ENCODE measurements around the gene SLC30A4. TPM values are rescaled to one million over a fixed set of nuclear protein-coding genes. Genes with fewer than 3 reads are reported as not detected.

Gene SLC30A4
- total RNA-seq, 1 donor from 2014 or later, result 4.2 TPM

GRCh38 chr15:45439521-45440260 is 82.9 kb downstream of the SLC30A4 start:
- Histone ChIP-seq H3K27me3 (ENCODE audit: control insufficient read depth, insufficient read depth, low read length) (no peaks in the 10 kb centered on the region), H3K4me3 (ENCODE audit: low read depth, low read length) (no peak overlapping the region), H3K36me3 (ENCODE audit: control insufficient read depth, insufficient read depth, low read length) (no peaks in the 10 kb centered on the region)
- TF ChIP-seq CTCF (IDR thresholded peaks at IDR 0.05; ENCODE audit: insufficient read depth, low read length, poor library complexity, severe bottlenecking), result no peak
- DNase-seq (ENCODE audit: low read depth), result no peak

- no peak for TF ChIP-seq CTCF (IDR thresholded peaks at IDR 0.05; ENCODE audit: insufficient read depth, low read length, poor library complexity, severe bottlenecking)
- no peaks in the 10 kb centered on the region for H3K36me3 ChIP-seq (ENCODE audit: control insufficient read depth, insufficient read depth, low read length)
These were observed 87.2 kb downstream of the SLC30A4 start for GRCh38 chr15:45435124-45435903.

GRCh38 chr15:45434078-45434567 is 88.4 kb downstream of the SLC30A4 start:
- TF ChIP-seq CTCF (IDR thresholded peaks at IDR 0.05; ENCODE audit: insufficient read depth, low read length, poor library complexity, severe bottlenecking), result no peak
- no peaks in the 10 kb centered on the region for H3K27me3 ChIP-seq (ENCODE audit: control insufficient read depth, insufficient read depth, low read length)
- no peak overlapping the region for H3K4me3 ChIP-seq (ENCODE audit: low read depth, low read length)
- DNase-seq (ENCODE audit: low read depth), result no peak
- H3K36me3 ChIP-seq (ENCODE audit: control insufficient read depth, insufficient read depth, low read length), result no peaks in the 10 kb centered on the region

More at GRCh38 chr15:45435124-45435903, 87.2 kb downstream of the SLC30A4 start:
- no peak for DNase-seq (ENCODE audit: low read depth)
- Histone ChIP-seq H3K4me3 (ENCODE audit: low read depth, low read length) (no peak overlapping the region), H3K27me3 (ENCODE audit: control insufficient read depth, insufficient read depth, low read length) (no peaks in the 10 kb centered on the region)

GRCh38 chr15:45431511-45431910 is 91.0 kb downstream of the SLC30A4 start:
- TF ChIP-seq CTCF (IDR thresholded peaks at IDR 0.05; ENCODE audit: insufficient read depth, low read length, poor library complexity, severe bottlenecking), result no peak
- DNase-seq (ENCODE audit: low read depth), result no peak
- H3K4me3 ChIP-seq (ENCODE audit: low read depth, low read length), result no peak overlapping the region
- no peaks in the 10 kb centered on the region for H3K36me3 ChIP-seq (ENCODE audit: control insufficient read depth, insufficient read depth, low read length)
- H3K27me3 ChIP-seq (ENCODE audit: control insufficient read depth, insufficient read depth, low read length), result no peaks in the 10 kb centered on the region

- H3K27me3 ChIP-seq (ENCODE audit: control insufficient read depth, insufficient read depth, low read length), result no peaks in the 10 kb centered on the region
- DNase-seq (ENCODE audit: low read depth), result no peak
- peak; percentile 100 for TF ChIP-seq CTCF (IDR thresholded peaks at IDR 0.05; ENCODE audit: insufficient read depth, low read length, poor library complexity, severe bottlenecking)
- H3K36me3 ChIP-seq (ENCODE audit: control insufficient read depth, insufficient read depth, low read length), result no peaks in the 10 kb centered on the region
- H3K4me3 ChIP-seq (ENCODE audit: low read depth, low read length), result peak overlapping the region; percentile 50
These were observed 92.4 kb downstream of the SLC30A4 start for GRCh38 chr15:45429941-45430792.

Other genes starting within 250 kb of the SLC30A4 start
- 8.7 and 12.1 TPM in 2 replicates for gene GATM, start 144.2 kb downstream of the SLC30A4 start, total RNA-seq
- 70.2 and 71.4 TPM in 2 replicates for gene BLOC1S6, start 64.6 kb upstream of the SLC30A4 start, total RNA-seq
- gene SQOR, start 112.3 kb upstream of the SLC30A4 start, total RNA-seq, result 46.2 and 47.9 TPM in 2 replicates